Hypothalamus (tissue), 51 donors: ENCODE data around the gene SYT12.

ENCODE experiments used
- DNase-seq, 51 donors: peaks; one replicate each; lab custom pipeline; 2025; lab: John Stamatoyannopoulos, UW

The SYT12 gene

DNA sequence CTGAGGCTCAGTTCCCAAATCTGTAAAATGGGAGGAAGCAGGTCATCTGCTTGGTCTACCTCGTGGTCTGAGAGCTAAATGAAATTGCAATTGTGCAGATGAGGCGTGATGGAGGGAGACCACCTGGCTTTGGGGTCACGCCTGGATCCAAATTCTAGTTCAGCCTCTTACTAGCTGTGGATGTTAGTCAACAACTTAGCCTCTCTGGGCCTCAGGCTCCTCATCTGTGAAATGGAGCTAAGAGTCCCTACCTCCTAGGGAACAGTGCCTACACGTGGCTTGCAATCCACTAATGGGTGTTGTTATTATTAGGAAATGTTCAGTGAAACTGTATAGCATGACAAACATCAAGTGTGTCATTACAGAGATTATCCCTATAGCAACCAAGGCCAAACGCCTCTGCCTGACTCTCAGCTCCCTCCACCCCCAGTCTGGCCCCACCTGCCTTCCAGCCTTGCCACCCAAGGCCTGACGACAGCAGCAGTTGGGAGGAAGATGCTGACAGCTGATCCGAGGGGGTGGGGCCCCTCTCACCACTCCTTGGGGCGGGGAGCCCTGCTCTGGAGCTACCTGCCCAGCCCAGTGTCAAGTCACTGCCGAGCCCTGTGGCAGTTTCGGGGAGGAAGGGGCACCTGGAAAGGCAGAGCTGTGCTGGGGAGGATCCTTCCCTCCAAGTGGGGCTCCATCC, 32.0 kb downstream of the SYT12 start:
- DNase-seq: peak in 1 of 51 donors; percentile 12

DNA sequence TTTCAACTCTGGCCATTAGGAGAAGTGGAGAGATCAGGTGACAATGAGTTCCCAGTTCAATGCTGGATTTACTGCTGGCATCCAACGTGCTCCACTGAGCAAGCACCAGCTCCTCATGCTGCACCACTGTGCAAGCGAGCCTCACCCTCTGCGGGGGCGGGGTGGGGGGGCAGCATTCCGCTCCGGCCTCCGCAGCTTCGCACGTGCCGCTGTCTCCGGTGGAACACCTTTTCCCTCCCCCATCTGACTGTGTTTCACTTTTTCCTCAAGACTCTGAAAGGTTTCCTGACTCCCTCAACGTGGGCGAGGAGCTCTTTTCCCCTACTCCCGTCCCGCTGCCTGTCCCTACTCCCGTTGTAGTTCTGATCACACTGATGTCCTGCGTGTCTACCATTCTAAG, 32.9 kb downstream of the SYT12 start:
- DNase-seq: peak in 1 of 51 donors; percentile 4

DNA sequence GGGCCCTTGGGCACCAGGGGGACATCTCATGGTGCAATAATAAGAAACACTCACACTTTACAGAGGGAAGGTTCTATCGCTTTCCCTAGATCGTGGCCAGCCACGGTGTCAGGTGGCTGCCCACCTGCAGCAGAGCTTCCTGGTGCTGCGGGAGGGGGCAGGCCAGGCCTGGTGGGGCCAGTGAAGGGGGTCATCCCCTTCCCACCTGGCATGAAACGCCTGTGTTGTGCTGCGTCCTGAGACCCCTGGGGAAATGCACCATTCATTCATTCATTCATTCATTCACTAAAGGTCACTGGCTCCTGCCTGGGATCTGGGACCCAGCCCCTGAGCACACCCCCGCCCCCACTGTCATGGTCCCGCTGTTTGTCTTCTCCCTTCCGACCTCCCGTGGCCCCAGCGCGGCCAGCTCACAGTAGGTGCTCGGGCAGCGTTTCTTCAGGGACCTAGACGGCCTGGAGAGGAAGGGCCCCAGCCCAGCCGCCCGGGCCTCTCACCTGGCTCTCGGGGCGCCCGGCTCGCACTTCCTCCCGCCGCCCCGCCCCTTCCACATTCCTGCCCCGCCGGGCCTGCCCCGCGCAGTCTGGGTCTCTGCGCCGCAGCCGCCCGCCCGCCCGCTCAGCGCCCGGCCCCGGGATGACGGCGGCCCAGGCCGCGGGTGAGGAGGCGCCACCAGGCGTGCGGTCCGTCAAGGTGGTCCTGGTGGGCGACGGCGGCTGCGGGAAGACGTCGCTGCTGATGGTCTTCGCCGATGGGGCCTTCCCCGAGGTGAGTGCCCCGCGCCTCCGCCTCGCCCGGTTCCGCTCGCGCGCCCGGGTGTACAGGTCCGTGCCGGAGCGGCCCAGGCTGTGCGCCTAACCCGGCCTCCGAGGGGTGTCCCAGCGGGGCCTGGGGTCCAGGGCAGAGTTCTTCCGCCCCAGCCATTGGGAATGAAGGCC, 33.6 kb downstream of the SYT12 start, which contains the start of gene RHOD:
RHOD (plus strand) TSS at position 581 of the 938 bp plus-strand sequence; CDS start at position 637, 56 bp downstream.
- DNase-seq: no peak

DNA sequence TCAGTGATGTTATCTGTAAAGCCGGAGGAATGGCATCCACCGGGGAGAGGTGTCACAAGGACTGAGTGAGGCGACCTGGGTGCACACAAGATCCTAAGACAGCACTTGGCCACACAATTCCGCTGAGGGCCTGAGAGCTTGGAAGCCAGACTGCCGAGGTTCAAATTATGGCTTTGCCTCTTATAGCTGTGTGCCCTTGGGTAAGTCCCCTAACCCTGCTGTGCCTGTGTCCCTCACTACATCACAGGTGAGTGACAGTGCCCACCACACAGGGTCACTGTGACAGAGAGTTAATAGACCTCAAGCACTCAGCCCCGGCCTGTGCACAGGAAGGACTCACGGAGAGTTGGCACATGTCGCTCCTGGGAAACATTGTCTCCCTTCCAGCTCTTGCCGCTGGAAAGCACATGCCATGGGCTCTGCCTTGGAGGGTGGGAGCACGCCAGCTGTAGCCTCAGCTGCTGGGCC, 34.3 kb downstream of the SYT12 start:
- no peak for DNase-seq

DNA sequence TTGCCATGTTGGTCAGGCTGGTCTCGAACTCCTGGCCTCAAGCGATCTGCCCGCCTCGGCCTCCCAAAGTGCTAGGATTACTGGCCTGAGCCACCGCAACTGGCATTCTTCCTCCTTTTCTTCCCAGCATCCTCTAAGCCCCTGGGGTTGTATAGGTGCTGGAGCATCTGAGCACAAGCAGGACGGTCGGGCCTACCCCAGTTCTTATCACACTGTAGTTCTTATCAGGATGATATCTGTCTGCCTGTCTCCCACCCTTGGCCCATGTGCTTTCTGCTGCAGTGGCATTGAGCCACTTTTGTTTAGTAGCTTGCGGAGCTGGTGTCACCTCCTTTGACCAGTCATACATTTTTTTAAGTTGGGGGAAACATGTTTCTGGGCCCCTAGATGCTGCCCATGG, 35.6 kb downstream of the SYT12 start:
- DNase-seq: no peak

DNA sequence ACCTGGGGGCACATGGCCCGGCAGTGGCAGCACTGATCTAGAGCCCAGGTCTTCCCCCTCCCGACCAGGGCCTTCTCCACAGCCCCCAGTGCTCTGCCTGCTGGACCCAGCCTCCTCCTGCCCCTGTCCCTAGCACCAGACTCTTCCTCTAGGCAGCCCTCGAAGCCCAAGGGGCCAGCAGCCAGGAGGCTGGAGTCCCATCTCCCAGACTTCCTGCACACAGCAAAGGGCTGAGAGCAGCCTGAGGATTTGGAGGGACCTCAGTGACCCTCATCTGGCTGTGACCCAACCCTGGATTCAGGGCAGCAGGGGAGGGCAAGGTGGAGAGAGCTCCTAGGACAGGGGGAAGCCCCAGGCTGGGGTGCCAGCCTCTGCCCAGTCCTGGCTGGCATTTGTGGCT, 36.7 kb downstream of the SYT12 start:
- DNase-seq: no peak

- DNase-seq: no peak
Observed at GRCh38 chr11:67060111-67060522, 37.2 kb downstream of the SYT12 start.

DNA sequence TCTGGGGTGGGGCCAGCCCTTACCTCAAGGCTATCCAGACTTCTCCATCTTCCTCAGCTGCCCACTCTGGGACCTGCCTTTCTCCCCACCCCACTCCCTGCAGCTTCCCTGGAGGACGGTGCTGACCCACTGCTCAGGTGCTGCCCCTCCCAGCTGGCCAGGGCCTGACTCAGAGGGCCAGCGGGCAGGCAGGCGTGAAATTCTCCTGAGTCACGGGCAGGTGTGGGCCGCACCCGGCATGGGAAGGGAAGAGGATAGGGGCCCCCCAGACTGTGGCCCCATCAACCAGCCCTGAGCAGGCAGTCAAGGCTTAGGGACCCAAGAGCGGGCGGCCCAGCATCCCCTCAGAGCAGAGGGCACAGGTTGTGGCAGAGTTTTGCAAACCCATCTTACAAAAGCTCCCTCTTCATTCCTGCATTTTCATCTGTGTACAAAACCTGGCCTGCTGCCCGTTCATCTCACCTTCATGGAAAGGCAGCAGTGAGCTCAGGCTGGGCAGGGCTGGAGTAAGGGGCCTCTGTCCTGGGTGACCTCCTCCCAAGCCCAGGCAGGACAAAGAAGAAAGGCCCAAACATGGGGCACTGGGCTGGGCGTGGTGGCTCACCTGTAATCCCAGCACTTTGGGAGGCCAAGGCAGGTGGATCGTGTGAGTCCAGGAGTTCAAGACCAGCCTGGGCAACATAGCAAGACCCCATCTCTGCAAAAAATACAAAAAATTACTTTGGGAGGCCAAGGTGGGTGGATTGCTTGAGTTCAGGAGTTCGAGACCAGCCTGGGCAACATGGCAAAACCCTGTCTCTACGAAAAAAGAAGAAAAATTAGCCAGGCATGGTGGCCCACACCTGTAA, 39.8 kb downstream of the SYT12 start:
- DNase-seq: no peak

DNA sequence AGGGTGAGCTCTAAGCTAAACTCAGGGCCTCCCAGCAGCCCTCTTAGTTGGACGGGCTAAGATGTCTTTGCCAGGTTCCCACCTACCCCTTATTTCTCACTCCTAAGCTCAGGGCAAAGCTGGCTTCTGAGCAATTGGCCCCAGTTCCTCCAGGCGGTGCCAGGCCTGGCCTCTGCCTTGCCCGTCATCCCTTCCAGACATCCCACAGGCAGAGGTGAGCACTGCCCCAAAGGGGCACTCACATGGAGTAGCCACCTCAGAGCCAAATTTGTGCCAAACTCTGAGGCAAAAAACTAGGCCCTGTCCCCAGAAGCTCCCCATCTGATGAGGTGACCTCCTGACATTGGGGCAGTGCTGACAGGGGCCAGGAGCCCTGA, 43.4 kb downstream of the SYT12 start:
- no peak for DNase-seq

DNA sequence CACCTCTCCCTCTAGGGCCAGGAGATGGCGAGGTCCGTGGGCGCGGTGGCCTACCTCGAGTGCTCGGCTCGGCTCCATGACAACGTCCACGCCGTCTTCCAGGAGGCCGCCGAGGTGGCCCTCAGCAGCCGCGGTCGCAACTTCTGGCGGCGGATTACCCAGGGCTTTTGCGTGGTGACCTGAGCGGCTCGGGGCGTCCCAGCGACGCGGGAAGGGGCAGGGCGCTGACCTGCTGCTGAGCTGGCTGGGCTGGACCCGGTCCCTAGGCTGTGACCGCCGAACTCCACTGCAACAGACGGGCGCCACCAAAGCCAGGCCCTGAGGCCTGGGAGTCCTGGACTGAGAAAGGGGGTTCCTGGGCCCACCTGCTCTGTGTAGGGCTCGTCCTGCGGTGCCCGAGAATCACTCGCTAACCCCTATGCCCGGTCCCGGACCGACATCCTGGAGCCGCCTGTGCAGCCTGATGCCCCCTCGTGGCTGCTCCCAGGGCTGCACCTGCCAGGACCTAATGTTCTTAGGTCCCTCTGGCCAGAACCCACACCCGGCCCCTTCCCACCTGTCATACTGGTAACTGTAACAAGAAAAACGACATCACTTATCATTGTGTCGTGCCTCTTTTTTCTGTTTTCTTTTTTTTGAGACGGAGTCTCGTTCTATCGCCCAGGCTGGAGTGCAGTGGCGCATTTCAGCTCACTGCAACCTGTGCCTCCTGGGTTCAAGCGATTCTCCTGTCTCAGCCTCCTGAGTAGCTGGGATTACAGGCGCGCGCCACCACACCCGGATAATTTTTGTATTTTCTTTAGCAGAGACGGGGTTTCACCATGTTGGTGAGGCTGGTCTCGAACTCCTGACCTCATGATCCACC, 48.7 kb downstream of the SYT12 start:
- DNase-seq: peak in 46 of 51 donors; percentile 3 to 74 (median 38)

GRCh38 chr11:67072295-67072694, 49.4 kb downstream of the SYT12 start:
- DNase-seq: no peak

DNA sequence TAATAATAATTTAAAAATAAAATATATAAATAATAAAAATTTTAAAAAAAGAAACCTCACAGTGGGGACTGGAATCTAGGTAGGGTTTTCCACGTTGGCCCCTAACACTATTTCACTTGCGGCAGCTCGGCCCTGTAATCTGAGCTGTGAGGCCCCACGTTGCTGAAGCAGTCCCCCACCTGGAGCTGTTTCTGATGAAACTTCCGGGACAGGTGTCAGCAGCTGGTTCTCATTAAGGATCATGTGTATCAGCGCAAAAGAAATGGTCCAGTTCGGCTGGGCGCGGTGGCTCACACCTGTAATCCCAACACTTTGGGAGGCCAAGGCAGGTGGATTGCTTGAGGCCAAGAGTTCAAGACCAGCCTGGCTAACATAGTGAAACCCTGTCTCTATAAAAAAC, 51.0 kb downstream of the SYT12 start:
- DNase-seq: no peak

GRCh38 chr11:67076202-67076601, 53.3 kb downstream of the SYT12 start:
- DNase-seq: no peak

DNA sequence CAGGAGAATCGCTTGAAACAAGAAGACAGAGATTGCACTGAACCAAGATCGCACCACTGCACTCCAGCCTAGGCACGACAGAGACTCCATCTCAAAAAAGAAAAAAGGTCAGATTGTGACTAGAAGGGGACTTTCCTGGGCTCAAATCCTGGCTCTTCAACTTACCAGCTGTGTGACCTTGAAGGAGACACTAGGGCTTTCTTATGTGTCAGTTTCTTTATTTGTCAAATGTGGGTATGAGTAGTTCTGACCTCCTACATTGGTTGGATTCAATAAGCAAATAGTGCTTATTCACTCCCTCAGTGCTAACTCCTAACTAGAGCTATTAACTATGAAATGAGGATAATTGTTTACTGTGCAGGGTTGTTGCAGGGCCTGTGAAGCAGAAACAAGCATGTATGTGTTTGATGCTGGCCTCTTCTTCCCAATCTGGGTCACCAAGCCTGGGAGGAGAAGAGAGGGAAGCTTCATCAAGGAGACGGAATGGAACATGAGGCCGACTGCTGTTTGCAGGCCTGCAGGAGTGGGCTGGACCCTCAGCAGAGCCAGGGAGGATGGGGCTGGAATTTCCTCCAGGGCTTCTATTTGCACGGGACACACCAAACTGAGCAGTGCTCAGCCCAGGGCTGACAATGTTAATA, 56.3 kb downstream of the SYT12 start:
- DNase-seq: no peak

DNA sequence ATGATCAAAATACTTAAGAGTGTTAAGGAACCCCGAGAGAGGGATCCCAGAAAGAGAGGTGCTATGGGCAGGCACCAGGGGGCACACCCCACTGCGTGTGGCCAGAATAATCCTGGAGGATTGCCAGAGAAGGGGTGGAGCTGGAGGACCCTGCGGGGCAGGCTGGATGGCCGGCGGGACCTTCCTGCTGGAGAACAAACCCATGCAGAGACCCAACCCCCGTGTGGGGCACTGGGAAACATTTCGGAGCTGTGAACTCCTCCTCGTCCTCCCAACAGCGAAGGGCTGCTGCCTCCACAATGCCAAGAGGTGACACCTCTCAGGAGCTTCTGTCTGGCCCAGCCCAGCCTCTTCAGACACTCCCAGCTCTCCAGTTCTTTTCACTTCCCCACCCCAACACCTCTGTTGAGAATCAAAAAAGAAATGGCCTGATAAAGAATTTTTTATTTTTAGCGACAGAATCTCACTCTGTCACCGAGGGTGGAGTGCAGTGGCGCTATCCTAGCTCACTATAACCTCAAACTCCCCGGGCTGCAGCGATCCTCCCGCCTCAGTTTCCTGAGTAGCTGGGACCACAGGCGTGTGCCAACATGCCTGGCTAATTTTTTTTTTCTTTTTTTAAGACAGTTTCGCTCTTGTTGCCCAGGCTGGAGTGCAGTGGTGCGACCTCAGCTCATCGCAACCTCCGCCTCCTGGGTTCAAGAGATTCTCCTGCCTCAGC, 59.3 kb downstream of the SYT12 start:
- DNase-seq: no peak

DNA sequence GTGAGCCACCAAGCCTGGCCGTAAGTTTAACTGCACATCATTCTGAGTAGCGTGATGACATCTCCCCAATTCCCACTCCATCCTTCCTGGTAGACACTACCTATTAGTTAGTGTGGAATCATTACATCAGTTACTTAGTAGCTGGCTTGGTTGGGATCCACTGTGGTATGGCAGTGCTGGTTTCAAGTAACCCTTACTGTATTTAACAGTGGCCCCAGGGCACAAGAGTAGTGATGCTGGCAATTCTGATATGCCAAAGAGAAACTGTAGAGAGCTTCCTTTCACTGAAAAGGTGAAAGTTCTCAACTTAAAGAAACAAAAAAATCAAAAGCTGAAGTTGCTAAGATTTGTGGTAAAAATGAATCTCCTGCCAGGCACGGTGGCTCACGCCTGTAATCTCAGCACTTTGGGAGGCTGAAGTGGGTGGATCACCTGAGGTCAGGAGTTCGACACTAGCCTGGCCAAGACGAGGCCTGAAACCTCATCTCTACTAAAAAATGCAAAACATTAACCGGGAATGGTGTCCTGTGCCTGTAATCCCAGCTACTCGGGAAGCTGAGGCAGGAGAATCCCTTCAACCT, 60.9 kb downstream of the SYT12 start:
- DNase-seq: no peak

GRCh38 chr11:67085617-67086016, 62.7 kb downstream of the SYT12 start:
- no peak for DNase-seq

DNA sequence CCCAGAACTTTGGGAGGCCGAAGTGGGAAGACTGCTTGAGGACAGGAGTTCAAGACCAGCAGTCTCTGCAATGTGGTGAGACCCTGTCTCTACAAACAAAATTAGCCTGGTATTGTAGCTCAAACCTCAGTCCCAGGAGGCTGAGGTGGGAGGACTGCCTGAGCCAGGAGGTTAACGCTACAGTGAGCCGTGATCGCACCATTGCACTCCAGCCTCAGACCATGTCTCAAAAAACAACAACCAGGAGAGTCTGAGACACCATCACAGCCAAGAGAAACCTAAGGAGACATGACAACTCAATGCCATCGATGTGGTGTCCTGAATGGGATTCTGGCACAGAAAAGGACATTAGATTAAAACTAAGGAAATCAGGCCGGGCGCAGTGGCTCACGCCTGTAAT, 67.8 kb downstream of the SYT12 start:
- DNase-seq: no peak

DNA sequence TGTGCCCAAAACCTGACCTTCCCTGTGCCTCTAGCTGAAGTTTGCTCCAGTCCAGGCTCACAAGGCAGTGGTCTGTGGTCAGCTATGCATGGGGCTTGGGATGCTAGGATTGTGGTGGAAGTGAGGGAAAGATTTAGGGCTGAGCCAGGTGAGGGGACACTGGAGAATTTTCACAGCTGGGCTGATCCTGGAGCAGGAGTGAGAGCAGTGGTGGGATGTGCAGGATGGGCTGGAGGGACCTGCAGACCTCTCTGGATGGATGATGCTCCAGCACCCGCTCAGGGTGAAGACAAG, 72.2 kb downstream of the SYT12 start:
- DNase-seq: no peak
